C4-2B (cell line): Measurements from ENCODE around the gene GGTA1.

Experiments
- CTCF ChIP-seq: fragments of 450-650 bp; conservative IDR thresholded peaks from 2 replicates; pipeline ENCODE4 v1.5.1; 2017; ENCODE audit warnings: mild to moderate bottlenecking
- ZFX ChIP-seq: fragments of 450-650 bp; IDR thresholded peaks from 2 replicates; pipeline ENCODE4 v1.6.1; 2017

GRCh38 chr9:121538221-121538620, 38.6 kb upstream of the GGTA1 start:
- TF ChIP-seq CTCF (no peak), ZFX (no peak)
